Neural crest cell (in vitro differentiated cells): ENCODE results near the gene CCDC197. TPM values are rescaled to one million over a fixed set of nuclear protein-coding genes. Genes with fewer than 3 reads are reported as not detected.

Source experiments
- DNase-seq: peaks from one replicate; pipeline ENCODE4 v3.0.0; 2021; ENCODE audit warnings: low read depth, mixed read lengths, low spot score
- H3K27ac Mint-ChIP-seq: one replicate; pipeline ENCODE4 v1.8.0; 2021; ENCODE audit warnings: mild to moderate bottlenecking, mixed read lengths; ENCODE audit not compliant: unreplicated experiment
- H3K27me3 Mint-ChIP-seq: 2 replicates; pipeline ENCODE4 v1.8.0; 2021; ENCODE audit warnings: low read depth, mild to moderate bottlenecking, mixed read lengths
- H3K36me3 Mint-ChIP-seq: 2 replicates; pipeline ENCODE4 v1.8.0; 2021; ENCODE audit warnings: low read depth, mild to moderate bottlenecking, mixed read lengths
- H3K4me1 Mint-ChIP-seq: 2 replicates; pipeline ENCODE4 v1.8.0; 2021; ENCODE audit warnings: mixed read lengths
- H3K4me3 Mint-ChIP-seq: one replicate; pipeline ENCODE4 v1.8.0; 2021; ENCODE audit warnings: mild to moderate bottlenecking, mixed read lengths
- H3K9me3 Mint-ChIP-seq: 2 replicates; pipeline ENCODE4 v1.8.0; 2021; ENCODE audit warnings: mixed read lengths
- CTCF ChIP-seq: fragments of 200-600 bp; sonication (generic); conservative IDR thresholded peaks from 2 replicates; pipeline ENCODE4 v1.5.0; 2021; ENCODE audit warnings: antibody characterized with exemption, mild to moderate bottlenecking
- total RNA-seq: library from RNA; stranded (reverse); gene quantifications from 2 replicates; pipeline ENCODE4 v1.2.1, GENCODE V29; 2021

Gene CCDC197
- total RNA-seq, 1 donor from 2014 or later: not detected

- Mint-ChIP-seq H3K4me1 (peaks cover 27% of the 10 kb centered on the region), H3K9me3 (no peaks in the 10 kb centered on the region), H3K36me3 (no peaks in the 10 kb centered on the region), H3K27ac (no peak overlapping the region), H3K27me3 (no peaks in the 10 kb centered on the region), H3K4me3 (no peak overlapping the region)
- no peak for DNase-seq
- no peak for TF ChIP-seq CTCF
Measured at GRCh38 chr14:93987815-93988476, 9.2 kb upstream of the CCDC197 start.

GRCh38 chr14:93989939-93990338 lies 7.2 kb upstream of the CCDC197 start:
- Mint-ChIP-seq H3K9me3 (no peaks in the 10 kb centered on the region), H3K27ac (peak overlapping the region; percentile 44), H3K27me3 (no peaks in the 10 kb centered on the region), H3K4me3 (no peak overlapping the region), H3K36me3 (no peaks in the 10 kb centered on the region), H3K4me1 (peaks cover 23% of the 10 kb centered on the region)
- no peak for TF ChIP-seq CTCF
- DNase-seq: no peak

- H3K9me3 Mint-ChIP-seq: no peaks in the 10 kb centered on the region
- no peaks in the 10 kb centered on the region for H3K36me3 Mint-ChIP-seq
- H3K27ac Mint-ChIP-seq: no peak overlapping the region
- peaks cover 21% of the 10 kb centered on the region for H3K4me1 Mint-ChIP-seq
- TF ChIP-seq CTCF: no peak
- no peak for DNase-seq
- H3K4me3 Mint-ChIP-seq: no peak overlapping the region
- H3K27me3 Mint-ChIP-seq: no peaks in the 10 kb centered on the region
Measured at GRCh38 chr14:93991212-93991611, 5.9 kb upstream of the CCDC197 start.

- no peak for DNase-seq
- Mint-ChIP-seq H3K27me3 (no peaks in the 10 kb centered on the region), H3K4me3 (no peak overlapping the region)
Measured at GRCh38 chr14:93991649-93992048, 5.5 kb upstream of the CCDC197 start.

GRCh38 chr14:93993382-93993781 lies 3.7 kb upstream of the CCDC197 start:
- H3K4me1 Mint-ChIP-seq: peaks cover 16% of the 10 kb centered on the region
- no peaks in the 10 kb centered on the region for H3K36me3 Mint-ChIP-seq
- no peak for TF ChIP-seq CTCF
- no peak for DNase-seq
- H3K27me3 Mint-ChIP-seq: no peaks in the 10 kb centered on the region
- no peak overlapping the region for H3K27ac Mint-ChIP-seq
- no peak overlapping the region for H3K4me3 Mint-ChIP-seq
- H3K9me3 Mint-ChIP-seq: no peaks in the 10 kb centered on the region

More at GRCh38 chr14:93991649-93992048, 5.5 kb upstream of the CCDC197 start:
- no peak overlapping the region for H3K27ac Mint-ChIP-seq
- H3K4me1 Mint-ChIP-seq: peaks cover 18% of the 10 kb centered on the region
- H3K9me3 Mint-ChIP-seq: no peaks in the 10 kb centered on the region
- no peak for TF ChIP-seq CTCF
- H3K36me3 Mint-ChIP-seq: no peaks in the 10 kb centered on the region
